Endothelial cell of umbilical vein (primary cell): Measurements from ENCODE around the gene SHMT1. TPM values are rescaled to one million over a fixed set of nuclear protein-coding genes. Genes with fewer than 3 reads are reported as not detected.

Source experiments
- BruUV-seq: library from RNA; stranded (reverse); fragments of 400-500 nt; replicated peaks from 2 replicates; lab custom pipeline; 2021; lab: Mats Ljungman, UMichigan
- CTCF ChIA-PET: fragments of 300-600, 350-600 bp; sonication (Branson Sonifier 250); formaldehyde crosslinking; loops from one replicate; lab custom pipeline; 2021; ENCODE audit warnings: antibody characterized with exemption, inconsistent platforms; lab: Charles Lee
- POLR2A ChIA-PET: fragments of 300-600, 350-600 bp; sonication (Branson Sonifier 250); formaldehyde crosslinking; loops from one replicate; lab custom pipeline; 2021; ENCODE audit warnings: antibody characterized with exemption, inconsistent platforms; lab: Charles Lee
- DNase-seq: peaks from one replicate; pipeline ENCODE4 v3.0.0-alpha.2; 2011; ENCODE audit warnings: low read depth, low spot score
- FAIRE-seq: peaks from 2 replicates; lab custom pipeline; 2011; peaks lifted over from hg19 to GRCh38; lab: Jason Lieb, UNC
- H2AFZ ChIP-seq: 2 replicates; pipeline ENCODE4 v1.6.0; 2012; ENCODE audit warnings: low read depth, low read length, control low read depth, inconsistent platforms
- H3K27ac ChIP-seq: 2 replicates; pipeline ENCODE4 v1.5.1; 2011; ENCODE audit warnings: low read depth, mild to moderate bottlenecking, control low read depth, low read length, moderate library complexity; ENCODE audit not compliant: insufficient read depth
- H3K27me3 ChIP-seq, 2 experiments: 2 replicates each; pipeline versions ENCODE4 v1.6.0 to v1.6.1; 2011; ENCODE audit warnings: low read length in 2 of 2, mixed read lengths in 1 of 2; ENCODE audit not compliant: control insufficient read depth in 2 of 2, insufficient read depth in 2 of 2
- H3K36me3 ChIP-seq, 2 experiments: 2 replicates in 1 of 2; 3 replicates in 1 of 2; pipeline ENCODE4 v1.5.1; 2011; ENCODE audit warnings: low read length in 2 of 2, mild to moderate bottlenecking in 1 of 2, moderate library complexity in 1 of 2; ENCODE audit not compliant: control insufficient read depth in 2 of 2, insufficient read depth in 2 of 2; ENCODE audit errors: extremely low read depth in 1 of 2
- H3K4me1 ChIP-seq: 3 replicates; pipeline ENCODE4 v1.5.1; 2011; ENCODE audit warnings: mild to moderate bottlenecking, low read length; ENCODE audit not compliant: control insufficient read depth, insufficient read depth; ENCODE audit errors: extremely low read depth
- H3K4me2 ChIP-seq: 2 replicates; pipeline ENCODE4 v1.6.1; 2011; ENCODE audit warnings: low read length, control low read depth, mixed read lengths; ENCODE audit not compliant: insufficient read depth
- H3K4me3 ChIP-seq, 3 experiments: fragments of 200-600 bp in 1 of 3; sonication (generic), shearing (Covaris generic) in 1 of 3; replicated peaks in 1 of 3; 2 replicates each; pipeline ENCODE4 v1.5.1; 2011 to 2016; ENCODE audit warnings: control low read depth in 3 of 3, low read length in 3 of 3, mild to moderate bottlenecking in 2 of 3, inconsistent platforms in 1 of 3, low read depth in 1 of 3, moderate library complexity in 1 of 3; ENCODE audit not compliant: insufficient read depth in 1 of 3
- H3K79me2 ChIP-seq: 2 replicates; pipeline ENCODE4 v1.6.0; 2012; ENCODE audit warnings: low read length, inconsistent platforms; ENCODE audit not compliant: control insufficient read depth, insufficient read depth
- H3K9ac ChIP-seq: replicated peaks from 2 replicates; pipeline ENCODE3; 2011; ENCODE audit warnings: low read length, control low read depth; ENCODE audit not compliant: insufficient read depth; ENCODE audit errors: extremely low read depth
- H3K9me1 ChIP-seq: replicated peaks from 3 replicates; pipeline ENCODE4 v1.6.0; 2011; ENCODE audit warnings: mild to moderate bottlenecking, low read length; ENCODE audit not compliant: control insufficient read depth, insufficient read depth; ENCODE audit errors: extremely low read depth
- H3K9me3 ChIP-seq: replicated peaks from 2 replicates; pipeline ENCODE4 v1.5.1; 2012; ENCODE audit warnings: low read length, inconsistent platforms; ENCODE audit not compliant: control insufficient read depth, insufficient read depth
- H4K20me1 ChIP-seq: replicated peaks from 2 replicates; pipeline ENCODE3; 2011; ENCODE audit warnings: mild to moderate bottlenecking, low read length; ENCODE audit not compliant: control insufficient read depth, insufficient read depth; ENCODE audit errors: extremely low read depth
- EZH2 ChIP-seq: IDR thresholded peaks from 2 replicates; pipeline ENCODE4 v1.6.1; 2012; ENCODE audit warnings: borderline replicate concordance, low read depth, mild to moderate bottlenecking, moderate library complexity, low read length, inconsistent platforms; ENCODE audit not compliant: severe bottlenecking
- FOS ChIP-seq: IDR thresholded peaks from 2 replicates; pipeline ENCODE4 v1.6.1; 2011; ENCODE audit warnings: mild to moderate bottlenecking, low read length, moderate library complexity, borderline replicate concordance; ENCODE audit not compliant: insufficient read depth
- GATA2 ChIP-seq: IDR thresholded peaks from 2 replicates; pipeline ENCODE4 v1.7.0; 2011; ENCODE audit warnings: low read depth, mild to moderate bottlenecking, moderate library complexity, mixed read lengths, low read length; ENCODE audit not compliant: insufficient read length, insufficient read depth
- JUN ChIP-seq: IDR thresholded peaks from 2 replicates; pipeline ENCODE4 v1.6.1; 2011; ENCODE audit warnings: borderline replicate concordance, low read depth; ENCODE audit not compliant: insufficient read length, insufficient read depth
- MYC ChIP-seq: IDR thresholded peaks from one replicate; pipeline ENCODE4 v1.6.1; 2011; ENCODE audit warnings: mild to moderate bottlenecking, low read depth, low read length
- POLR2A ChIP-seq: IDR thresholded peaks from 2 replicates; pipeline ENCODE4 v1.6.1; 2012; ENCODE audit warnings: low read depth, mild to moderate bottlenecking, control low read depth, low read length
- POLR2AphosphoS5 ChIP-seq: IDR thresholded peaks from 2 replicates; pipeline ENCODE4 v1.6.1; 2012; ENCODE audit warnings: low read depth, mild to moderate bottlenecking, control low read depth, low read length, moderate library complexity; ENCODE audit not compliant: insufficient read depth
- dilution Hi-C: fragments of 300-500 bp; cut with MboI; formaldehyde crosslinking; loops from one replicate; pipeline ENCODE4 v1.15.0; 2019; ENCODE audit warnings: low sequenced_read_pairs; ENCODE audit not compliant: extremely low pct_ligation_motif_present
- intact Hi-C: fragments of 100-400 bp; cut with micrococcal nuclease; formaldehyde crosslinking; loops from one replicate; pipeline ENCODE4 v1.10.0; 2022
- polyA plus RNA-seq, 4 experiments: library from polyadenylated mRNA; depleted of rRNA in 3 of 4; stranded (reverse) in 3 of 4; unstranded in 1 of 4; fragments of >200 nt; gene quantifications; 2 replicates each; pipeline versions ENCODE4 v1.2.1 to v1.2.3, GENCODE V29; 2011 to 2012; ENCODE audit warnings: missing spikeins in 1 of 4
- total RNA-seq: library from RNA; stranded (reverse); gene quantifications from 2 replicates; pipeline ENCODE4 v1.2.3, GENCODE V29; 2021
- TF ChIP-seq, protein P1 (sequence below), 2 donors: IDR thresholded peaks; 1 replicate in 1 of 2; 2 replicates in 1 of 2; pipeline ENCODE4 v1.5.1; 2011; ENCODE audit warnings: low read length in 2 of 2, mild to moderate bottlenecking in 2 of 2, moderate library complexity in 2 of 2, control low read depth in 1 of 2, inconsistent platforms in 1 of 2, low read depth in 1 of 2; ENCODE audit not compliant: insufficient read depth in 1 of 2; ENCODE audit errors: extremely low read depth in 1 of 2
- TF ChIP-seq, protein P2 (sequence below): IDR thresholded peaks from 2 replicates; pipeline ENCODE4 v1.6.1; 2011; ENCODE audit not compliant: insufficient read depth, insufficient read length

The SHMT1 gene
- total and polyA plus RNA-seq, 2 donors (not counting 3 experiments of a cell fraction or from before 2014, with no cell fraction given): 18.9 to 27.6 TPM

DNA sequence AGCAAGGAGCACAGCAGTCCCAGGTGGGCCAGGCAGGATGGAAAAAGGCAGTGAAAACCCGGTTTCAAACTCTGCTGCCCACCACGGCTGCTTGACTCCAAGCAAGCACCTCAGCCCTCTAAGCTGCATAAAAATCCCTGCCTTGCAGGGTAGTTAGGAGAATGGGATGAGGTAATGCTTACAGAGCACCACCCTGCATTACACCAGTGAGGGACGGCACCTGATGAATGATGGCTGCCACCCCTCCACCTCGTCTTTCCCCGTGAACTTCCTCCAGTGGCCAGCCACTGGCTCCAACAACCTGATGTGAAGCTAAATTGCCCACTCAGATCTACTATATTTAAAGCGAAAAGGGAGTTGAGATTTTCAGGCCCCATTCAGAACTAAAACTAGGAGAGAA lies 81.6 kb downstream of the SHMT1 start:
- FAIRE-seq: no peak

More for the DNA sequence above, 81.6 kb downstream of the SHMT1 start:
- intact Hi-C loops: no loop called here
- TF ChIP-seq POLR2A (no peak), POLR2AphosphoS5 (no peak), JUN (no peak), EZH2 (no peak), GATA2 (no peak), FOS (no peak), MYC (no peak)
- TF ChIP-seq, protein P1, sequence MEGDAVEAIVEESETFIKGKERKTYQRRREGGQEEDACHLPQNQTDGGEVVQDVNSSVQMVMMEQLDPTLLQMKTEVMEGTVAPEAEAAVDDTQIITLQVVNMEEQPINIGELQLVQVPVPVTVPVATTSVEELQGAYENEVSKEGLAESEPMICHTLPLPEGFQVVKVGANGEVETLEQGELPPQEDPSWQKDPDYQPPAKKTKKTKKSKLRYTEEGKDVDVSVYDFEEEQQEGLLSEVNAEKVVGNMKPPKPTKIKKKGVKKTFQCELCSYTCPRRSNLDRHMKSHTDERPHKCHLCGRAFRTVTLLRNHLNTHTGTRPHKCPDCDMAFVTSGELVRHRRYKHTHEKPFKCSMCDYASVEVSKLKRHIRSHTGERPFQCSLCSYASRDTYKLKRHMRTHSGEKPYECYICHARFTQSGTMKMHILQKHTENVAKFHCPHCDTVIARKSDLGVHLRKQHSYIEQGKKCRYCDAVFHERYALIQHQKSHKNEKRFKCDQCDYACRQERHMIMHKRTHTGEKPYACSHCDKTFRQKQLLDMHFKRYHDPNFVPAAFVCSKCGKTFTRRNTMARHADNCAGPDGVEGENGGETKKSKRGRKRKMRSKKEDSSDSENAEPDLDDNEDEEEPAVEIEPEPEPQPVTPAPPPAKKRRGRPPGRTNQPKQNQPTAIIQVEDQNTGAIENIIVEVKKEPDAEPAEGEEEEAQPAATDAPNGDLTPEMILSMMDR (IDR thresholded peaks at IDR 0.05; ENCODE audit: extremely low read depth in 1 of 2, insufficient read depth in 1 of 2, low read depth in 1 of 2, low read length in 2 of 2): no peak
- TF ChIP-seq, protein P2, sequence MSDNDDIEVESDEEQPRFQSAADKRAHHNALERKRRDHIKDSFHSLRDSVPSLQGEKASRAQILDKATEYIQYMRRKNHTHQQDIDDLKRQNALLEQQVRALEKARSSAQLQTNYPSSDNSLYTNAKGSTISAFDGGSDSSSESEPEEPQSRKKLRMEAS: no peak
- Histone ChIP-seq H3K36me3 (peaks cover 31 to 50% of the 10 kb centered on the region in 2 experiments), H2AFZ (no peak overlapping the region), H3K4me1 (no peaks in the 10 kb centered on the region), H3K9me1 (no peaks in the 10 kb centered on the region), H4K20me1 (no peaks in the 10 kb centered on the region), H3K4me2 (no peak overlapping the region), H3K9ac (no peak overlapping the region), H3K4me3 (no peak overlapping the region), H3K79me2 (no peaks in the 10 kb centered on the region), H3K27ac (no peak overlapping the region), H3K27me3 (no peaks in the 10 kb centered on the region), H3K9me3 (no peaks in the 10 kb centered on the region)
- no peak for DNase-seq
- ChIA-PET POLR2A (no interaction called here), CTCF (no interaction called here)
- BruUV-seq: no TSS peak
- dilution Hi-C loops: no loop called here
